OCI-LY3 (cell line): ENCODE data around the gene MARK3.

ENCODE experiments used
- H2AFZ ChIP-seq: fragments of 200-600, 300-600 bp; shearing (Covaris generic); 2 replicates; pipeline ENCODE4 v1.6.0; 2014; ENCODE audit warnings: antibody characterized with exemption, low read depth, low read length
- H3K27ac ChIP-seq: fragments of 200-600, 300-600 bp; sonication (generic); 2 replicates; pipeline ENCODE4 v1.5.1; 2014; ENCODE audit warnings: mild to moderate bottlenecking, low read length, moderate library complexity, mixed read lengths
- H3K27me3 ChIP-seq: fragments of 200-600, 300-600 bp; sonication (generic); 2 replicates; pipeline ENCODE4 v1.6.1; 2014; ENCODE audit warnings: low read depth, low read length, mixed read lengths
- H3K36me3 ChIP-seq: fragments of 200-600, 300-600 bp; sonication (generic); replicated peaks from 2 replicates; pipeline ENCODE3; 2014; ENCODE audit warnings: low read depth, low read length, mixed read lengths
- H3K4me1 ChIP-seq: fragments of 300-600, 200-600 bp; sonication (generic); 2 replicates; pipeline ENCODE4 v1.6.1; 2014; ENCODE audit warnings: low read length, mixed read lengths
- H3K4me2 ChIP-seq: fragments of 200-600, 300-600 bp; sonication (generic); 2 replicates; pipeline ENCODE4 v1.6.1; 2014; ENCODE audit warnings: low read length, mixed read lengths
- H3K4me3 ChIP-seq: fragments of 300-600, 200-600 bp; sonication (generic); 2 replicates; pipeline ENCODE4 v1.5.1; 2014; ENCODE audit warnings: antibody characterized with exemption, mild to moderate bottlenecking, low read length, moderate library complexity
- H3K79me2 ChIP-seq: fragments of 300-600, 200-600 bp; shearing (Covaris generic); 2 replicates; pipeline ENCODE4 v1.6.1; 2014; ENCODE audit warnings: mild to moderate bottlenecking, low read length, mixed read lengths
- H3K9ac ChIP-seq: fragments of 300-600, 200-600 bp; shearing (Covaris generic); 2 replicates; pipeline ENCODE4 v1.6.0; 2014; ENCODE audit warnings: mild to moderate bottlenecking, low read length, moderate library complexity
- H3K9me3 ChIP-seq: fragments of 200-600, 300-600 bp; shearing (Covaris generic); 2 replicates; pipeline ENCODE4 v1.6.1; 2014; ENCODE audit warnings: low read length, mixed read lengths; ENCODE audit not compliant: insufficient read depth
- H4K20me1 ChIP-seq: fragments of 200-600, 300-600 bp; sonication (generic); 2 replicates; pipeline ENCODE4 v1.6.1; 2016; ENCODE audit warnings: low read length, mixed read lengths; ENCODE audit not compliant: insufficient read depth
- CTCF ChIP-seq: fragments of 200-600, 300-600 bp; sonication (generic); IDR thresholded peaks from 2 replicates; pipeline ENCODE4 v1.5.1; 2014; ENCODE audit warnings: antibody characterized with exemption, low read length, low read depth
- EZH2phosphoT487 ChIP-seq: fragments of 200-600 bp; shearing (Covaris generic); IDR thresholded peaks from 2 replicates; pipeline ENCODE4 v1.6.1; 2018; ENCODE audit warnings: antibody characterized with exemption, mixed run types, low read depth

Gene MARK3

GRCh38 chr14:103367995-103368394 is 17.2 kb upstream of the MARK3 start:
- Histone ChIP-seq H3K27ac (no peak overlapping the region), H2AFZ (no peak overlapping the region), H3K36me3 (no peaks in the 10 kb centered on the region), H3K27me3 (no peaks in the 10 kb centered on the region), H3K79me2 (no peaks in the 10 kb centered on the region), H3K4me1 (no peaks in the 10 kb centered on the region), H3K9me3 (no peaks in the 10 kb centered on the region), H4K20me1 (no peaks in the 10 kb centered on the region), H3K4me3 (no peak overlapping the region), H3K9ac (no peak overlapping the region), H3K4me2 (no peak overlapping the region)
- no peak for TF ChIP-seq EZH2phosphoT487
- no peak for TF ChIP-seq CTCF

GRCh38 chr14:103370087-103370486 is 15.1 kb upstream of the MARK3 start:
- no peak for TF ChIP-seq CTCF
- TF ChIP-seq EZH2phosphoT487 = no peak

GRCh38 chr14:103372017-103372416 is 13.2 kb upstream of the MARK3 start:
- no peaks in the 10 kb centered on the region for H3K27me3 ChIP-seq
- no peaks in the 10 kb centered on the region for H3K4me1 ChIP-seq
- no peak overlapping the region for H3K27ac ChIP-seq
- H3K36me3 ChIP-seq = no peaks in the 10 kb centered on the region
- no peak overlapping the region for H2AFZ ChIP-seq
- H4K20me1 ChIP-seq = no peaks in the 10 kb centered on the region
- no peak for TF ChIP-seq EZH2phosphoT487
- TF ChIP-seq CTCF = no peak
- H3K9me3 ChIP-seq = no peaks in the 10 kb centered on the region
- H3K9ac ChIP-seq = no peak overlapping the region
- H3K79me2 ChIP-seq = no peaks in the 10 kb centered on the region
- H3K4me2 ChIP-seq = no peak overlapping the region
- H3K4me3 ChIP-seq = no peak overlapping the region

More at GRCh38 chr14:103370087-103370486, 15.1 kb upstream of the MARK3 start:
- Histone ChIP-seq H3K4me2 (no peak overlapping the region), H3K36me3 (no peaks in the 10 kb centered on the region), H3K27me3 (no peaks in the 10 kb centered on the region), H3K79me2 (no peaks in the 10 kb centered on the region), H3K9me3 (no peaks in the 10 kb centered on the region), H3K4me3 (no peak overlapping the region), H4K20me1 (no peaks in the 10 kb centered on the region), H3K9ac (no peak overlapping the region), H3K27ac (no peak overlapping the region), H2AFZ (no peak overlapping the region), H3K4me1 (no peaks in the 10 kb centered on the region)

- Histone ChIP-seq H3K36me3 (no peaks in the 10 kb centered on the region), H3K27ac (no peak overlapping the region), H4K20me1 (no peaks in the 10 kb centered on the region), H3K9ac (no peak overlapping the region), H2AFZ (no peak overlapping the region), H3K79me2 (no peaks in the 10 kb centered on the region), H3K4me3 (no peak overlapping the region), H3K27me3 (no peaks in the 10 kb centered on the region; the same call in 1 of the 2 replicates), H3K4me2 (no peak overlapping the region), H3K4me1 (no peaks in the 10 kb centered on the region), H3K9me3 (no peaks in the 10 kb centered on the region)
- no peak for TF ChIP-seq EZH2phosphoT487
- TF ChIP-seq CTCF = no peak
Observed at GRCh38 chr14:103372552-103373304, 12.5 kb upstream of the MARK3 start.
